GM18907 (cell line): ENCODE results near the gene TMTC2.

Source experiments
- ATAC-seq: cut with Tn5 transposase; IDR thresholded peaks from one replicate; pipeline ENCODE4 v1.9.1; 2021; ENCODE audit warnings: mild to moderate bottlenecking, moderate library complexity; ENCODE audit not compliant: unreplicated experiment

TMTC2 gene

GRCh38 chr12:82675246-82675645 is 11.5 kb upstream of the TMTC2 start:
- no peak for ATAC-seq

GRCh38 chr12:82682326-82682725 is 4.4 kb upstream of the TMTC2 start:
- ATAC-seq: no peak

- no peak for ATAC-seq
These were observed 3.9 kb upstream of the TMTC2 start for GRCh38 chr12:82682851-82683261.

- peak; percentile 69 for ATAC-seq
These were observed 927 bp upstream of the TMTC2 start for GRCh38 chr12:82685790-82686167.

GRCh38 chr12:82687021-82688011 is 610 bp downstream of the TMTC2 start:
- ATAC-seq: peak; percentile 51

GRCh38 chr12:82688035-82688501 is 1.4 kb downstream of the TMTC2 start:
- no peak for ATAC-seq

GRCh38 chr12:82688596-82688995 is 1.9 kb downstream of the TMTC2 start:
- no peak for ATAC-seq

- ATAC-seq: no peak
These were observed 3.3 kb downstream of the TMTC2 start for GRCh38 chr12:82690006-82690405.

- no peak for ATAC-seq
These were observed 4.8 kb downstream of the TMTC2 start for GRCh38 chr12:82691513-82691912.

GRCh38 chr12:82694276-82694675 is 7.6 kb downstream of the TMTC2 start:
- ATAC-seq: no peak

GRCh38 chr12:82694970-82695369 is 8.3 kb downstream of the TMTC2 start:
- ATAC-seq: no peak

- ATAC-seq: no peak
These were observed 8.8 kb downstream of the TMTC2 start for GRCh38 chr12:82695531-82695930.

- no peak for ATAC-seq
These were observed 9.8 kb downstream of the TMTC2 start for GRCh38 chr12:82696543-82696942.

- no peak for ATAC-seq
These were observed 12.2 kb downstream of the TMTC2 start for GRCh38 chr12:82698708-82699564.

GRCh38 chr12:82705774-82706173 is 19.1 kb downstream of the TMTC2 start:
- no peak for ATAC-seq

GRCh38 chr12:82708061-82708879 is 21.6 kb downstream of the TMTC2 start:
- ATAC-seq: no peak

GRCh38 chr12:82709794-82710355 is 23.2 kb downstream of the TMTC2 start:
- no peak for ATAC-seq

GRCh38 chr12:82710741-82711140 is 24.0 kb downstream of the TMTC2 start:
- ATAC-seq: no peak

GRCh38 chr12:82714427-82714826 is 27.7 kb downstream of the TMTC2 start:
- no peak for ATAC-seq

GRCh38 chr12:82721726-82722125 is 35.0 kb downstream of the TMTC2 start:
- no peak for ATAC-seq
